H9 (cell line): ENCODE measurements around the gene RSAD2. TPM values are rescaled to one million over a fixed set of nuclear protein-coding genes. Genes with fewer than 3 reads are reported as not detected.

ENCODE experiments used
- DNase-seq: peaks from one replicate; pipeline ENCODE4 v3.0.0-alpha.2; 2017
- H2AFZ ChIP-seq: one replicate; pipeline ENCODE4 v1.6.1; 2013; ENCODE audit warnings: mild to moderate bottlenecking, low read length, control low read depth, moderate library complexity
- H2AK5ac ChIP-seq: 2 replicates; pipeline ENCODE4 v1.6.1; 2013; ENCODE audit warnings: low read length, control low read depth, mixed read lengths; ENCODE audit not compliant: insufficient read length
- H2BK120ac ChIP-seq: one replicate; pipeline ENCODE4 v1.6.1; 2013; ENCODE audit warnings: low read depth, mild to moderate bottlenecking, low read length, control low read depth, inconsistent platforms; ENCODE audit not compliant: poor library complexity, severe bottlenecking
- H2BK12ac ChIP-seq: 2 replicates; pipeline ENCODE4 v1.6.1; 2013; ENCODE audit warnings: low read length, control low read depth, mixed read lengths, low read depth; ENCODE audit not compliant: insufficient read length
- H2BK15ac ChIP-seq: 2 replicates; pipeline ENCODE4 v1.6.1; 2013; ENCODE audit warnings: low read depth, low read length, control low read depth
- H2BK20ac ChIP-seq: one replicate; pipeline ENCODE4 v1.6.1; 2013; ENCODE audit warnings: low read depth, mild to moderate bottlenecking, low read length, control low read depth, inconsistent platforms; ENCODE audit not compliant: poor library complexity, severe bottlenecking
- H2BK5ac ChIP-seq: 2 replicates; pipeline ENCODE4 v1.6.1; 2013; ENCODE audit warnings: low read length, control low read depth, mixed read lengths; ENCODE audit not compliant: insufficient read length
- H3K14ac ChIP-seq: 2 replicates; pipeline ENCODE4 v1.6.1; 2013; ENCODE audit warnings: low read length, control low read depth; ENCODE audit not compliant: insufficient read depth
- H3K18ac ChIP-seq: 2 replicates; pipeline ENCODE4 v1.6.1; 2013; ENCODE audit warnings: low read depth, mild to moderate bottlenecking, mixed read lengths, low read length, control low read depth; ENCODE audit not compliant: insufficient read length
- H3K23ac ChIP-seq: 2 replicates; pipeline ENCODE4 v1.6.1; 2013; ENCODE audit warnings: low read length, control low read depth, mixed read lengths, low read depth; ENCODE audit not compliant: insufficient read length
- H3K23me2 ChIP-seq: 2 replicates; pipeline ENCODE4 v1.6.1; 2013; ENCODE audit warnings: low read depth, mild to moderate bottlenecking, mixed read lengths, low read length, control low read depth; ENCODE audit not compliant: insufficient read length, poor library complexity, severe bottlenecking
- H3K27ac ChIP-seq: 2 replicates; pipeline ENCODE4 v1.5.1; 2013; ENCODE audit warnings: low read length, control low read depth, mixed read lengths, low read depth; ENCODE audit not compliant: insufficient read length
- H3K27me3 ChIP-seq: 2 replicates; pipeline ENCODE4 v1.6.1; 2013; ENCODE audit warnings: low read length, control low read depth, inconsistent platforms; ENCODE audit not compliant: insufficient read depth
- H3K4ac ChIP-seq: 2 replicates; pipeline ENCODE4 v1.6.1; 2013; ENCODE audit warnings: low read depth, mild to moderate bottlenecking, control low read depth, inconsistent platforms, low read length, moderate library complexity
- H3K4me1 ChIP-seq: 2 replicates; pipeline ENCODE4 v1.6.1; 2013; ENCODE audit warnings: low read length, control low read depth, inconsistent platforms; ENCODE audit not compliant: insufficient read depth
- H3K4me2 ChIP-seq: 2 replicates; pipeline ENCODE4 v1.6.1; 2013; ENCODE audit warnings: low read length, control low read depth, mixed read lengths; ENCODE audit not compliant: insufficient read length, insufficient read depth
- H3K56ac ChIP-seq: 2 replicates; pipeline ENCODE4 v1.6.1; 2013; ENCODE audit warnings: low read depth, mild to moderate bottlenecking, mixed read lengths, low read length, control low read depth; ENCODE audit not compliant: insufficient read length
- H3K79me1 ChIP-seq: 2 replicates; pipeline ENCODE4 v1.6.1; 2013; ENCODE audit warnings: low read depth, mild to moderate bottlenecking, moderate library complexity, low read length, control low read depth, inconsistent platforms; ENCODE audit not compliant: insufficient read depth, poor library complexity, severe bottlenecking
- H3K79me2 ChIP-seq: 2 replicates; pipeline ENCODE4 v1.6.1; 2013; ENCODE audit warnings: low read length, control low read depth, inconsistent platforms; ENCODE audit not compliant: insufficient read depth
- H3K9ac ChIP-seq: 2 replicates; pipeline ENCODE4 v1.6.1; 2013; ENCODE audit warnings: low read length, control low read depth, mixed read lengths; ENCODE audit not compliant: insufficient read length; ENCODE audit errors: extremely low read depth
- H3K9me3 ChIP-seq: one replicate; pipeline ENCODE4 v1.6.1; 2013; ENCODE audit warnings: low read depth, low read length, inconsistent platforms; ENCODE audit not compliant: control insufficient read depth
- H3T11ph ChIP-seq: one replicate; pipeline ENCODE4 v1.6.1; 2013; ENCODE audit warnings: mild to moderate bottlenecking, low read length, control low read depth, inconsistent platforms
- H4K20me1 ChIP-seq: one replicate; pipeline ENCODE4 v1.6.1; 2013; ENCODE audit not compliant: control insufficient read depth, insufficient read length, insufficient read depth
- H4K5ac ChIP-seq: 2 replicates; pipeline ENCODE4 v1.6.1; 2013; ENCODE audit warnings: low read depth, mild to moderate bottlenecking, mixed read lengths, low read length, control low read depth; ENCODE audit not compliant: insufficient read length
- H4K8ac ChIP-seq: replicated peaks from 2 replicates; pipeline ENCODE4 v1.6.1; 2013; ENCODE audit warnings: low read length, control low read depth, mixed read lengths, low read depth; ENCODE audit not compliant: insufficient read length
- H4K91ac ChIP-seq: 2 replicates; pipeline ENCODE4 v1.6.1; 2013; ENCODE audit warnings: low read depth, mild to moderate bottlenecking, moderate library complexity, mixed read lengths, low read length, control low read depth; ENCODE audit not compliant: insufficient read length
- H3K27ac Mint-ChIP-seq, 3 experiments: 2 replicates in 2 of 3; 3 replicates in 1 of 3; pipeline ENCODE4 v1.8.0; 2020 to 2021; ENCODE audit warnings: mixed read lengths in 3 of 3, mild to moderate bottlenecking in 1 of 3, moderate library complexity in 1 of 3
- H3K27me3 Mint-ChIP-seq: 2 replicates; pipeline ENCODE4 v1.8.0; 2021; ENCODE audit warnings: low read depth, mild to moderate bottlenecking, moderate library complexity, mixed read lengths
- H3K36me3 Mint-ChIP-seq, 3 experiments: 2 replicates in 2 of 3; 3 replicates in 1 of 3; pipeline ENCODE4 v1.8.0; 2020 to 2021; ENCODE audit warnings: low read depth in 3 of 3, mixed read lengths in 3 of 3; ENCODE audit not compliant: insufficient read depth in 1 of 3
- H3K4me1 Mint-ChIP-seq, 2 experiments: 2 replicates each; pipeline ENCODE4 v1.8.0; 2020; ENCODE audit warnings: mixed read lengths in 2 of 2
- H3K4me3 Mint-ChIP-seq, 2 experiments: 2 replicates in 1 of 2; 3 replicates in 1 of 2; pipeline ENCODE4 v1.8.0; 2020 to 2021; ENCODE audit warnings: mild to moderate bottlenecking in 2 of 2, mixed read lengths in 2 of 2, moderate library complexity in 1 of 2
- H3K9me3 Mint-ChIP-seq, 2 experiments: 2 replicates in 1 of 2; 3 replicates in 1 of 2; pipeline ENCODE4 v1.8.0; 2020; ENCODE audit warnings: mild to moderate bottlenecking in 2 of 2, mixed read lengths in 2 of 2, moderate library complexity in 1 of 2
- CTCF ChIP-seq: fragments of 200-600 bp; sonication (generic); conservative IDR thresholded peaks from 3 replicates; pipeline ENCODE4 v1.8.0; 2021; ENCODE audit warnings: antibody characterized with exemption, mild to moderate bottlenecking
- WGBS: extraction: QIAGEN DNeasy Blood & Tissue Kit; methylation state at CpG from one replicate; pipeline ENCODE4 v1.1.7; 2013; ENCODE audit warnings: missing lambda C conversion rate, low lambda C conversion rate, mixed read lengths; ENCODE audit not compliant: insufficient read length; ENCODE audit errors: extremely low coverage; 5-methylcytosine and 5-hydroxymethylcytosine counted together
- total RNA-seq: library from RNA; stranded (reverse); gene quantifications from 2 replicates; pipeline ENCODE4 v1.2.1, GENCODE V29; 2021

The RSAD2 gene
- total RNA-seq, 1 experiment from 2014 or later = not detected

DNA sequence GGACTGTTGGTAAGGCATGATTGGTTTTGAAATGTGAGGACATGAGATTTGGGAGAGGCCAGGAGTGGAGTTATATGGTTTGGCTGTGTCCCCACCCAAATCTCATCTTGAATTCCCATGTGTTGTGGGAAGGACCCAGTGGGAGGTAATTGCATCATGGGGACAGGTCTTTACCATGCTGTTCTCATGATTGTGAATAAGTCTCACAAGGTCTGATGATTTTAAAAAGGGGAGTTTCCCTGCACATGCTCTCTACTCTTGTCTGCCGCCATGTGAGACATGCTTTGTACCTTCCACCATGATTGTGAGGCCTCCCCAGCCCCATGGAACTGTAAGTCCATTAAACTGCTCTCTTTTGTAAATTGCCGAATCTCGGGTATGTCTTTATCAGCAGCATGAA is 17.3 kb upstream of the RSAD2 start:
- H3K4me2 ChIP-seq = no peak overlapping the region
- no peak overlapping the region for H3K9ac ChIP-seq
- H3K79me1 ChIP-seq = no peaks in the 10 kb centered on the region
- H3K23me2 ChIP-seq = peaks cover 4% of the 10 kb centered on the region
- H3K27me3 ChIP-seq = peaks cover 9% of the 10 kb centered on the region
- Mint-ChIP-seq H3K9me3 (peaks cover 27 to 30% of the 10 kb centered on the region in 2 experiments), H3K27ac (no peak overlapping the region), H3K4me1 (no peaks in the 10 kb centered on the region), H3K36me3 (peaks cover 12 to 28% (median 28%) of the 10 kb centered on the region in 3 experiments), H3K4me3 (no peak overlapping the region), H3K27me3 (peaks cover 34% of the 10 kb centered on the region)
- no peaks in the 10 kb centered on the region for H3K4me1 ChIP-seq
- no peak overlapping the region for H2BK15ac ChIP-seq
- no peak overlapping the region for H3K4ac ChIP-seq
- H2AK5ac ChIP-seq = no peak overlapping the region
- no peak overlapping the region for H4K5ac ChIP-seq
- H2BK5ac ChIP-seq = no peak overlapping the region
- H3K27ac ChIP-seq = no peak overlapping the region
- H3K79me2 ChIP-seq = no peaks in the 10 kb centered on the region
- no peak overlapping the region for H2BK120ac ChIP-seq
- no peak overlapping the region for H3K14ac ChIP-seq
- no peak overlapping the region for H2BK12ac ChIP-seq
- H3K23ac ChIP-seq = no peak overlapping the region
- no peak overlapping the region for H4K8ac ChIP-seq
- H3T11ph ChIP-seq = no peak overlapping the region
- no peak for DNase-seq
- H3K9me3 ChIP-seq = no peaks in the 10 kb centered on the region
- no peak overlapping the region for H2AFZ ChIP-seq
- H4K91ac ChIP-seq = no peak overlapping the region
- H2BK20ac ChIP-seq = no peak overlapping the region
- no CpG with 5 or more reads among the region's 3 CpGs for WGBS
- no peak for TF ChIP-seq CTCF
- no peak overlapping the region for H3K56ac ChIP-seq
- no peak overlapping the region for H3K18ac ChIP-seq
- H4K20me1 ChIP-seq = no peaks in the 10 kb centered on the region
